ENCODE data around the gene DNAJC4. TPM values are rescaled to one million over a fixed set of nuclear protein-coding genes. Genes with fewer than 3 reads are reported as not detected.
"Not testable (repeated sequence)": the region's sequence is repeated elsewhere in the genome, so short reads cannot be mapped to it uniquely, and the experiment has no call there.

Gene DNAJC4
- total RNA-seq, 1 donor from 2014 or later: 19.0 TPM

DNA sequence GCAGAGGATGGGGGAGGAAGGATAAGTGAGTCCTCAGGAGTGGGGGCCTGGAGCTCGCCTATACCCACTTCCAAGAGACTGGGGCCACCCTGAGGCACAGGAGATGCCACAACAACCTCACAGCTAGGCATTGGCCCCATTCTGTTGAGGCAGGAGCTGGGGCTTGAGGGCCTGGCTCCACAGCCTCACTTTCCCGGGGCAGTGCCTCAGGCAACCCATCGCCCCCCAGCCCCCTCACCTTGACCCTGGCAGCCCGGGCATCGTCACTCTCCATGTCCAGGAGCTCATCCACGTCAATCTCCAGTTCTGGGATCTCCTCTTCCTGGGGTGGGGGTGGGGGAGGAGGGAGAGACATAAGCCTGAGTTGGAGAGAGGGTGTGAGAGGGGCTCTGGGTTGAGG, 14.6 kb downstream of the DNAJC4 start:
- no peak for DNase-seq (ENCODE audit: low read depth in 2 of 2)

DNA sequence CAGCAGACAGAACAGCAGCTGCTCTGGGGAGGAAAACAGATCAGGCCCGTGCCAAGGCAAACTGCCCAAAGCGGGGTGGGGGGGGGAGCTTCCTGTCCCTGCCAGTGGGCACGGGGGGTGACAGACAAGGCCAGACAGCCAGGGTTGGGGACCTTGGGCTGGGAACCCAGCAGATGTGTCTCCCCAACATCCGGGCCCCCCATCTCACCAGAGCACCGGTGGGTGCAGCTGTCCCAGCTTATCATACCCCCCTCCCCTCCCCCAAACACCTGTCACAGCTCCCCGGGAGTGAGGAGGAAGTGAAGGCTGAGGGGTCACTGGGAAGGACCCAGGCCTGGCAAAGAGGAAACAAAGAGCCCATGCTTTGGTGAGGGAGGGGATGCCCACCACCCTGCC, 15.1 kb downstream of the DNAJC4 start:
- DNase-seq (ENCODE audit: low read depth in 2 of 2): peak in 1 of 2 donors; percentile 29

DNA sequence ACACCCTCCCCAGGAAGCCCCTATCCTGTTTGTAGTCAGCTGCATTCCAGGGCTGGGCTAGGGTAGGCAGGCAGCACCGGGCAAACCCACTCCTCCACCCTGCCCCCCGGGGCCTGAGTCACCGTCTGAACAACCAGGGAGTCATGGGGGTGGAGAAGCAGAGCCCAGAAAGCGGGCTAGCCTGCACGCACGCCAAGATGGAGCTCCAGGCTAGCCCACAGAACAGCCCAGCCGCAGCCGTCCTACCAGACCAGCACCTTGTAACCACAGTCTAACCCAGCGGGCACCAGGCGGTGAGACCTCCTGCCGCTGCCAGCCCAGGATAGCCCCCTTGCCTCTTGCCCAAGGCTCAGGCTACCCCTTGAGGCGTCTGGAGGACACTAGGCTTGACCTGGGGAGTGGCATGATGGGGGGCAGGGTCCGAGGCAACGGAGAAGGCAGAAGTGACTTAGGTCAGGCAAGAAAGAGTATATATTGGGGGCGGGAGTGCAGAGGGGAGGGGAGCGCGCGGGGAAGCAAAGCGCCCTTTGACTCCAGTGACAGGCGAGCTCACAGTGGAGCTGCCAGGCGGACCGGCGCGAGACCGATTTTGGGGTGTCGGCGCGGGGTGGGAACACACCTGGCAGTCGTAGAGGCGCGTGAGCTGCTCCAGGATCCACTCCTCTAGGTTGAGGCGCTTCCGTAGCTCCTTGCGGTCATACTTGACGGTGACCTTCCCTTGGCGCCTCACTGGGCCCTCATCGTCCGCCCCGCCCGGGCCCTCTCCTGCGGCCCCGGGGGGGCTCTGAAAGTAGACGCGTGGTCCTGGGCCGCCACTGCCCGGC, 15.7 kb downstream of the DNAJC4 start:
- DNase-seq (ENCODE audit: low read depth in 2 of 2): peak; percentile 53 to 88

DNA sequence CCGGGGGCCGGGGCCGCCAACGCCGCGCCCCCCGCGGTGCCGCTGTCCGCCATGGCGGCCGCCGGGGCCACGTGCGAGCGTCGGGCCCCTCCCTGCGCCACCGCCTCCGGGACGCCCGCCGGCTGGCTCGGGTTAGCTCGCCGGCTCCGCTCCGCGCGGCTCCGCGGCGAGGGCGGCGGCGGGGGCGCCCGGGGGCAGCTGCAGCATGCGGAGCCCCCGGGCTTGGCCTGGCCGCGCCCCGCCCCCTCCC, 16.2 kb downstream of the DNAJC4 start:
- DNase-seq (ENCODE audit: low read depth in 2 of 2): not testable (repeated sequence)

DNA sequence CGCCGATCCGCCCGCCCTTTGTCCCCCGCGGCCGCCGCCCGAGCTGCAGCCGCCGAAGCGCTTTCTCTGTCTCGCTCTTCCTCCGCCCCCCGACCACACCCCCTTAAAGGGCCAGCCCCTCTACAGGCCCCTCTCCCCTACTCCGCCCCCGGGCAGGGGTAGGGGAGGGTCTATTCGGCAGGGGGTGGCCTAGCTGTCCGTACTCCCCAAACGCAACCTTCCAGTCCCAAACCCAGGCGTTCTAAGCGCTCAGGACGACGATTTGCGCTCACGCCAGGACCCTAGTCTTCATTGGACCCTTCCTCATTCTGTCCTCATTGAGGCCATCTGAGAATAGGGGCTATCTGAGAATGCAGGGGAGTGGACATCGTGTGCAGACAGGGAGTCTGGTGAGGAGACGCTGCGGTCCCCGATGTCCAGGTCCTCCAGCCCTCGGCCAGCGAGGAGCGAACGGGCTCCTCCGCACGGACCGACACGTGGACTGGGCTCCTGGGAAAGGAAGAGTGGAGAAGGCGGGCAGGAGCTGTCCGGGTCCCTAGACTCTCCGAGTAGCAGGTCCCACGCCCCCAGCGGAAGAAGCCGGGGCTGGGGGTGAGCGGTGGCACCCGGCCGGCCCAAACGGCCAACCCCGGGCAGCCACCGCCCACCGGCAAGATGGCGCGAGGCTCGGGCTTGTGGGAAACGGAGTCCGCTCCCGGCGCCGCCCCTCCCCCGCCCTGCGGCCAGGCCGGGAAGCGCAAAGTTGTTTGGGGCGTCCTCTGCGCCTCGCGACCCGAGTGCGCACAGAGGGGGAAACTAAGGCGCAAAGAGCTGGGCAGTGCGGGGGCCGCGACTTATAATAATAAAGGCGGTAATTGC, 16.8 kb downstream of the DNAJC4 start, which contains the start of gene PPP1R14B:
PPP1R14B (minus strand) TSS at position 73 of the 858 bp plus-strand sequence. CDS start 270 bp downstream, outside the sequence.
- peak; percentile 84 to 88 for DNase-seq (ENCODE audit: low read depth in 2 of 2)

DNA sequence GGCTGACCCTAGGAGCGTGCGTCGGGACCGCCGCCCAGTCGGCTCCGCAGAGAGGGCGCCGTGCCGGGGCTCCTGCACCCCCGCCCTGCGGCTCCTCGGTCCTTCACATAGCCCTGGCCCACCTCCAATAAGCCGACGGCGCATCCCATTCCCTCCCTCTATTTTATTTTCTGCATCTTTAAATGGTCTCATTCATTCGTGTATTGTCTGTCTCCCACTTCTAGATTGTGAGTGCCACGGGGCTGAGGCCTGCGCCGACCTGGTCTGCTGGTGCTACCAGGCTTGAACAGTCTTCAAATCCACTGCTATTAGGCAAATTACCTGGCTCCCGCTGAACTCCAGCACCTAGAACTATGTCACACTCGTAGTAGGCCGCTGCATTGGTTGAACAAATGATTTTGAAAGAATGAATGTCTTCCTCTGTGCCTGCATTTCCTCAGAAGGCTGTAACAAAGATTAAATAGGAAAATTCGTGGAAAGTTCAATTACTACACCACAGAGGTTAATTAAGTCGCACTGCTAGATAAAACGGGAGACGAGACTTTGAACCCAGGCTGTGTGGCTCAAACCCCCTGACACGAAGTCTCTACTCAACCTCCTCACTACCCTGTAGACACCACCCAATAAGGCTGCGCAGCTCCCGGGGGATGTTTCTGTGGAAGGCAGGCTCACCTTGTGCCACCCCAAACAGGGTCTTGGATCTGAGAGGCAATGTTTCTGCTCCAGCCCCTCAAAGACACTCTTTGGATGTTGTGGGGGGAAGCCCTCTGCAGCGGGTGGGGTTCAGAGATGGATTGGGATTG, 17.6 kb downstream of the DNAJC4 start:
- DNase-seq (ENCODE audit: low read depth in 2 of 2): no peak

DNA sequence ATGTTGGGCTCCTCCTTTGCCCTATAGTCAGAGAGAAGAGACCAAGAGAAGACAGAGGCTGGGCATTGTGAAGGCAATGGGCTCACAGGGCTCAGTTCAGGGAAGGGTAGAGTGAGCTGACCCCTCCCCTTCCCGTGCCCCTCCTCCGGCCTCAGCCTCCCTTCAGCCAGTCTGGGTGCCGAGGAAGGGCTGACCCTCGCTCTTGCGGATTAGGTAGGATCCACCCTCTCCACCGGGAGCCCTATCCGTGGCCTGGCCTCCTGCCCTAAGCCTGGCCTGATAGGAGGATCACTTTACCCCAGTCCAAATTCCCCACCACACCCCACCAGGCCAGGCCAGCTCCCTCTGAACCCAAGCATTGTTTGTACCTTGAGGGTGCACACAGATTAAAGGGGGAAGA, 18.2 kb downstream of the DNAJC4 start:
- no peak for DNase-seq (ENCODE audit: low read depth in 2 of 2)

DNA sequence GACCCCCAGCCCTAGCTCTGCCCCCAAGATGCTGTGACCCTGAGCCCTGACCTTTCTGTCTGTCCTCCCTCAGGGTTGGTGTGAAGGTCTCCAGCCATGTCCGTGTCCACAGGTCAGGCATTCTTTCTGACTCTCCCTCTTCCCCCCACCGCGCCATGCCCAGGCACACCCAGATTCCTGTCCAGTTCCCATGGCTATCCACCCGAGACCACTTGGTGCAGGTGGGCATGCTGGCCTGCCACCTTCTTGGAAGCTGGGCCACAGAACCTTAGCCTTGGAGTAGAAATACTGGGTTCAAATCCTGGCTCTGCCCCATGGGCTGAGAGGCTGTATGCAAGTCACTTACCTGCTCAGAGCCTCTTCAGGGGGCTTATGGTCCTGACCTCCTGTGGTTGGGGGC, 18.7 kb downstream of the DNAJC4 start:
- no peak for DNase-seq (ENCODE audit: low read depth in 2 of 2)

DNA sequence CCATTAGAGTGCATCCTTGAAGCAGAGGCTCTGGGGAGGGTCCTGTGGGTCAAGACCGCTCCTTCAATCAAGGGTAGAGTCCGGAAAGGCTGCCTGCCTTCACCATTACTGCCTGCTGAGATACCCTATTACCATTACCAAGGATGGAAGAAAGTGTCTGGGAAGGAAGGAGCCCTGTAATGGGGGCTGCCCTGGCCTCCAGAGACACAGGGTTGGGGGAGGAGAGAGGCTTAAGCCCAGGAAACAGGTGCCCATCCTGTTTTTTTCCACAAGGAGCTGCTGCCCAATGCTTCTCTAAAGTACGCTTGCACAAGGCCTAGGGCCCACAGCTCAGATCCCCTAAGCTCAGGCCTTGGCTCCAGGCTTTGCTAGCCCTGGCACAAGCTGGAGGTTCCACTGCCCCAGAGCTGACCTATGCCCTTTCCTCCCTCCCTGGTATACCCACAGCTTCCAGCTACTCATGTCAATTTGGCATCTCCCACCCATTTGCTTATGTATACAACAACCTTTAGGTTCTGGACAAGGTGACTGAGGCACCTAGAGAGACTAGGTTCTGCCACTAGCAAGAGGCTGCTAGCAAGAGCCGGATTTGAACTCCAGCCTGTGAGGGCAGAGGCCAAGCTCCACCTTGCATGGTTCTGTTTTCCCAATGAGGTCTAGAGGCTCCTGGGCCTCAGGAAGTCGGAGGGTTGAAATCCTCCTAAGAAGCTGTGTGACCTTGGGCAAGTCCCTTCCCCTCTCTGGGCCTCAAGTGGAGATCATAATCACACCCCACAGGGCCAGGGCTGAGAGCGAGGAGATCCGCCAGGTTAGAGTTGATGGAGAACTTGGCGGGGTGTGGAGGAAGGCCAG, 19.4 kb downstream of the DNAJC4 start:
- no peak for DNase-seq (ENCODE audit: low read depth in 2 of 2)

DNA sequence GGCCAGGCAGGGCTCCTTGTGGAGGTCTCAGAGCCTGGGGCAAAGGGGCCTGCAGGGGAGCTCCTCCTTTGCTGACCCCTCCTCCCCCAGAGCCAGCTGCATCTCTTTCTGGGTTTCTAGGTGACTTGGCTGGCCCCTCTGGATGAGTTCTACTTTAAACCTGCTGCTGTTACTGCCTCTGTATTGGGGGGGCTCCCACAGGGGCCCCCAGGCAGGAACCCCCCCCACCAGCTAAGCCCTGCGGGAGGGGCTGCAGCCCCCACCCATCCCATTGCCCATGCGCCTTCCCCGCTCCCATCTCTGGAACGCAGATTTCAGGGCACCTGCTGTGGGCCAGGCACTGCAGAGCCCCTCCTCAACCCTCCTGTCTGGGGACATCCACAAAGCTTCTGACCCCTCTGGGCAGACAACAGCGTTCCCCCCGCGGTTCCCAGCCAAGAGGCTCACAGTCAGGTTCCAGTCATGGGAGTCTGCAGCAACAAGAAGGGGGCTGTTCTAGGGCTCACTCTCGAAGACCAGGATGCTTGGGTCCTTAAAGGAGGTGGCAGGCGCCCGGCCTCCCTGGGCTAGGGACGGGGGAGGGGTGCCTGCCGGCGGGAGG, 20.2 kb downstream of the DNAJC4 start:
- no peak for DNase-seq (ENCODE audit: low read depth in 2 of 2)

DNA sequence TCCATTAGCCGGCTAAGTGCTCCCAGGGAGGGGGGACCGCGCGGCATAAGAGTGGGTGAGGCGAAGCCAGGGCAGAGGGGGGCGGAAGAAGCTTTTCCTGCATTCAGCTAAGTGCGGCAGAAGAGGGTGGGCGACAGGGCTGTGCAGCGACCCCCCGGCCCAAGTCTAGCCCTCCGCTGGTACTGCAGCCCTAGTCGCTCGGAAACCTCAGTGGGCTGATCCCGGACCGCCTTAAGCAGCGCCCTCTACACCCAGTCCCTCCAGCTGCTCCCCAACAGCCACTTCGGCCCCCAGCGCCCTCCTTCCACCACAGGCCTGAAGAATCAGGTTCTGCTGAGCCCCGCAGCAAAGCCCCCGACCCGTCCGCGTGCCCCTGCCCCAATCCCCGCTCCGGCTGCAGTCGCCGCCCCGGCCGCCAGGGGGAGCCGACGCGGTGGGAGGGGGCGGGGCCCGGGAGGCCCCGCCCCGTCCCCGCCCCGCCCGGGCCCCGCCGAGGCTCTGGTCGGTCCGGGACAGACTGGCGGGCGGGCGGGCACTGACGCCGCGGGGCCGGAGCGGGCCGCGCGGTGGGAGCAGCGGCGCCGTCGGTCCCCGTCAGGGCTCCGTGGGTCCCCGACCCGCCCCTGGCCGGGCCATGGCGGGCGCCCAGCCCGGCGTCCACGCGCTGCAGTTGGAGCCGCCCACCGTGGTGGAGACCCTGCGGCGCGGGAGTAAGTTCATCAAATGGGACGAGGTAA, 20.8 kb downstream of the DNAJC4 start, which contains the start of gene PLCB3:
PLCB3 (plus strand) TSS at position 515 of the 737 bp plus-strand sequence; CDS start at position 635, 120 bp downstream.
- DNase-seq (ENCODE audit: low read depth in 2 of 2): peak; percentile 53 to 64

DNA sequence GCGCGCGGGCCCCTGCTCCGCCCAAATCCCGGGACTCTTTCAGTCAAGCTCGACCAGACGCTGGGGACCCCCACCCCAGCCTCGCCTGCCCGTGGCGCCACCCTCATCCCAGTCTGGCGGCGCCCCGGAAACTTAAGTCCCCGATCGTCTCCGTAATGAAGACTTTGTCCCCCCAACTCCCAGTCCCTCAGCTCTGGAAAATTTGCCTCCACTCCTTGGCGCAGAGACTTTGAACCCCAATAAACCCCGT, 21.3 kb downstream of the DNAJC4 start:
- no peak for DNase-seq (ENCODE audit: low read depth in 2 of 2)

DNA sequence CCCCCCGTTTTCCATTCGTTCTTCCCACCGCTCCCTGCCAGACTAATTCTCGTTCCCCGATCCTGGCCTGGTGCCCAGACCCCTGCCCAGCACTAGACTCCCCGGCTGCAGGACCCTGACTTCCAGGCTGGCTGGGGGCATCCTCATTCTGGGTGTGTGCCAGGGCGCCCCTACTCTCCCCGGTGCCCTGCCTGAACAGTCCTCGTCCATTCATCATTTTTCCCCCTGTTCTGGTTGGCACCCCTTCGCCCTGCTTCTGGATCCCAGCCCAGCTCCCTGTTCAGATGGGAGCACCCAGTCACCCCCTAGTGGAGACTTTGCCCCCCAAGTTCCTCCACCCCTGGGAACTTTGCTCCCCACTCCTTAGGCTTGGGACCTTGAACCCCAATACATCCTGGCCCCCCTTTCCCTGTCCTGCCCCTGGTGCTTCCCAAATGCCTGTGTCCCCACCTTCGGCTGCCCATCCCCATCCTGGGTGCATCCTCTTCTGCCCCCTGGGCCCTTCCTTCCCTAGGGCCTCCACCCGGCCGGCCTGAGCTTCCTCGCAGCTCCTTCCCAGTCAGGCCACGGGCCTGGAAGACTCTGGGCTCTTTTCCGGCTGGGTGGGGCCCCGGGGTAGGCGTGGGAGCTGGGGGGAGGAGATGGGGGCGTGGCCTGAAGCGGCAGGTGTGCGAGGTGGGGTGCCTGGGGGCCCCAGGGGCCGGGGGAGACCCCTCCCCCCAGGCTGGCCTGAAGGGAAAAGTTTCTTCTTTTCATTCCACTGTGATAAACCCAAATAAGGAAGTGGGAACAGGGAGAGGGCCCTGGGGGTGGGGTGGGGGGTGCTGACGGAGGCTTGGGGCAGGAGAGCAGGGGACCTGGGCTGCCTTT, 21.9 kb downstream of the DNAJC4 start:
- DNase-seq (ENCODE audit: low read depth in 2 of 2): peak in 1 of 2 donors; percentile 34

DNA sequence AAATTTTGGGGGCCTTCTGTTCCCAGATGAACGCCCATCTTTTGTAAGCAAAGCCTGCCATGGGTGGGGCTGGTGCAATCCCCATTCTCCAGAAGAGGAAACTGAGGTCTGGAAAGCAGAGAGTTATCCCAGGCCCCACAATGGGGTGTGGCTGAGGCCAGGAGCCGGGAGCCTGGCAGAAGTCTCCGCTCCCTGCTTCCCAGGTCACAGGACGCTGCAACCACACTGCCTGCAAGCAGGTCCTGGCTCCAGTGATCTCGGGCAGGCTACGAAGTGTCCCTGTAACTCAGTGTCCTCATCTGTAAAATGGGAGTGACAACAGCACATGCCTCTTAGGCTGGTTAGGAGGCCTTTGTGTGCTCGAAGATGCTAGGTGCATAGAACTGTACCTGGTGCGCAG, 22.7 kb downstream of the DNAJC4 start:
- DNase-seq (ENCODE audit: low read depth in 2 of 2): no peak

DNA sequence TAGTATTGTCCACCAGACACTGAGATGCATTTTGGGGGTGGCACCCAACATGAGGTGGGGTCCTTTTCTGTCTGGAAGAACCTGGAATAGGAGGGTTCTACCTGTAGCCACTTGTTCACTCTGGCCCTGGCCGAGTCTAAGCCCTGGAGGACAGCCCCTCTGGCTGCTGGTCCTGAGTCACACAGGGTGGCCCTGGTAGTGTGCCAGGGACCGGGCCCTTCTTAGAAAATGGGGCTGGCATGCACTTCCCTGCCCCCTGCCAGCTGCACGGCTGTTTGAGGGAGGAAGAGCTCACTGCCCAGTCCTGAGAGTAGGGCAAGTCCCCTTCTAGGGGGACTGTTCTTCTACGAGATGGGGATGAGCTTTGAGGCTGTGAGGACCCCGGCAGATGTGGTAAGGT, 23.1 kb downstream of the DNAJC4 start:
- DNase-seq (ENCODE audit: low read depth in 2 of 2): no peak

DNA sequence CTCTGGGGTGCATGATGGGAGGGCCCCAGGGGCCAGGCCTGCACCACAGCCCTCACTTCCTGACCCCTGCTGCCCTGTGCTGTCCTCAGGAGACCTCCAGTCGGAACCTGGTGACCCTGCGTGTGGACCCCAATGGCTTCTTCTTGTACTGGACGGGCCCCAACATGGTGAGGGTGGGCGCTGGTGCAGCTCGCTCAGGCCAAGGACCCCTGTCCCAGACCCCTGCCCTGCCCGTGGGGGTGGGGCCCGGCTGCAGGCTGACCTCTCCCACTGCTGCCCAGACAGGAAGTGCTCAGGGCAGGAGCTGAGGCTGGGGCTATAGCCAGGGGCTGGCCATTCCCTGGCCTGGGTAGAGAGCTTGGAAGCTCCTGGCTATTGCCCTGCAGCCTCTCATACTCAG, 24.0 kb downstream of the DNAJC4 start:
- no peak for DNase-seq (ENCODE audit: low read depth in 2 of 2)

DNA sequence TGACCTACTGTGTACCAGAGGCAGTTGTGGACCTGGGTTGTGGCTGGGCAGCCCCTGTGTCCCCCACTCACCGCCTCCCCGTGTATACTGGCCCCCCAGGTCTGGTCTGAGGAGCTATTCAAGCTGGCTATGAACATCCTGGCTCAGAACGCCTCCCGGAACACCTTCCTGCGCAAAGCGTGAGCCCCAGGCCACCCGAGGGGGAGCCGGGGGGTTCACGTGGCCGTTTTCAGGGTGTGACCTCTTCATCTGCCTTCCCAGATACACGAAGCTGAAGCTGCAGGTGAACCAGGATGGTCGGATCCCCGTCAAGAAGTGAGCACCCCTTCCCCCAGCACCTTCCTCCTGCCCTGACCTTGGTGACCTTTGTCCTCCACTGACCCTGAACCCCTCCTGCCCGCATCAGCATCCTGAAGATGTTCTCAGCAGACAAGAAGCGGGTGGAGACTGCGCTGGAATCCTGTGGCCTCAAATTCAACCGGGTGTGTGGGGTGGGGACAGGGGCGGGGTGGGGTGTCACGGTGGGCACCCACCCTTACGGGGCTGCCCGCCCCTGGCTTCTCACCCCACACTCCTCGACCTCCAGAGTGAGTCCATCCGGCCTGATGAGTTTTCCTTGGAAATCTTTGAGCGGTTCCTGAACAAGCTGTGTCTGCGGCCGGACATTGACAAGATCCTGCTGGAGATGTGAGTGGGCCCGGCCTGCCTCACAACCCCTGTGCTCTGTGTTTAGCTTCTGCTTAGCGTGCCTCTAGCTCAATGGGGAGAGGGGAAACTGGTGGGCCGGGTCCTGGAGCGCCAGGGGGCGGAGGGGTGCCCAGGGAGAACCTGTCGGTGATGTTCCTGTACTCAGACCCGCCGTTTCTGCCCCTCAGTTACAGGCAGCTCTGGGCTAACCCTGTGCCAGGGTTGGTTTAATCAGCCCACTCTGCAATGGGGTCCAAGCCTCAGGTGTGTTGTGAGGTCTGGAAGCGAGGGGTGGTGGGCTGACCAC, 25.1 kb downstream of the DNAJC4 start:
- no peak for DNase-seq (ENCODE audit: low read depth in 2 of 2)

DNA sequence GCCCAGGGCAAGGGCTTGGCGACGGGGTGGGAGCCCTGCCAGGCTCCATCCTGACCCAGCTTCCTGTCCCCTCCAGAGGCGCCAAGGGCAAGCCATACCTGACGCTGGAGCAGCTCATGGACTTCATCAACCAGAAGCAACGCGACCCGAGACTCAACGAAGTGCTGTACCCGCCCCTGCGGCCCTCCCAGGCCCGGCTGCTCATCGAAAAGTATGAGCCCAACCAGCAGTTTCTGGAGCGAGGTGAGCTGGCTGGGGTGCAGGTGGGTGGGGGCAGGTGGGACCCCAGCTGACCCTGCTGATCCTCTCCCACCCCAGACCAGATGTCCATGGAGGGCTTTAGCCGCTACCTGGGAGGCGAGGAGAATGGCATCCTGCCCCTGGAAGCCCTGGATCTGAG, 26.0 kb downstream of the DNAJC4 start:
- DNase-seq (ENCODE audit: low read depth in 2 of 2): no peak

Data from lung microvascular endothelial cell (primary cell).